HepG2 (cell line): ENCODE data around the gene KCTD16. TPM values are rescaled to one million over a fixed set of nuclear protein-coding genes. Genes with fewer than 3 reads are reported as not detected.

Experiments
- ELF1 ChIP-seq: sonication (generic); formaldehyde crosslinking; IDR thresholded peaks from 2 replicates; pipeline ENCODE4 v1.4.0; 2020; ENCODE audit warnings: missing genetic modification reagents
- GABPB1 ChIP-seq: IDR thresholded peaks from 2 replicates; pipeline ENCODE4 v1.6.1; 2016; ENCODE audit warnings: mild to moderate bottlenecking, missing genetic modification reagents, moderate library complexity, missing compliant biosample characterization
- JARID2 ChIP-seq: sonication (generic); formaldehyde crosslinking; IDR thresholded peaks from 2 replicates; pipeline ENCODE4 v1.8.1; 2023; ENCODE audit warnings: missing genetic modification reagents, inconsistent platforms; ENCODE audit not compliant: insufficient replicate concordance
- MED13 ChIP-seq: sonication (generic); formaldehyde crosslinking; IDR thresholded peaks from 2 replicates; pipeline ENCODE4 v1.5.0; 2020; ENCODE audit warnings: missing genetic modification reagents
- PHF8 ChIP-seq: sonication (generic); formaldehyde crosslinking; IDR thresholded peaks from 2 replicates; pipeline ENCODE4 v1.5.0; 2020; ENCODE audit warnings: missing genetic modification reagents
- PPARG ChIP-seq: conservative IDR thresholded peaks from 2 replicates; pipeline ENCODE4 v1.6.1; 2016; ENCODE audit warnings: missing biosample characterization, missing genetic modification reagents
- ZNF772 ChIP-seq: sonication (generic); formaldehyde crosslinking; IDR thresholded peaks from 2 replicates; pipeline ENCODE4 v1.5.0; 2020; ENCODE audit warnings: mild to moderate bottlenecking, missing genetic modification reagents
- polyA plus RNA-seq, 8 experiments: library from polyadenylated mRNA; depleted of rRNA in 3 of 8; stranded (reverse) in 7 of 8; unstranded in 1 of 8; fragments of >200 nt; fragmentation: Illumina TruSeq in 4 of 8; extraction: Trizol in 4 of 8; gene quantifications; 2 replicates each; pipeline versions ENCODE4 v1.2.1 to v1.2.3, GENCODE V29; 2011 to 2016; ENCODE audit warnings: low read depth in 4 of 8, missing spikeins in 1 of 8, mixed read lengths in 1 of 8; ENCODE audit not compliant: insufficient read depth in 1 of 8
- total RNA-seq, 5 experiments: library from RNA; depleted of rRNA; stranded (reverse); fragments of >200 nt; fragmentation: Illumina TruSeq; extraction: Trizol; gene quantifications; 2 replicates each; pipeline ENCODE4 v1.2.3, GENCODE V29; 2016; ENCODE audit warnings: low read depth in 1 of 5
- TF ChIP-seq, protein P1 (sequence below): sonication (generic); formaldehyde crosslinking; IDR thresholded peaks from 2 replicates; pipeline ENCODE4 v1.5.0; 2020; ENCODE audit warnings: mild to moderate bottlenecking, missing genetic modification reagents, borderline replicate concordance
- TF ChIP-seq, protein P2 (sequence below): sonication (generic); formaldehyde crosslinking; IDR thresholded peaks from 2 replicates; pipeline ENCODE4 v1.4.0; 2020; ENCODE audit warnings: mild to moderate bottlenecking, missing genetic modification reagents
- TF ChIP-seq, protein P3 (sequence below): sonication (generic); formaldehyde crosslinking; IDR thresholded peaks from 2 replicates; pipeline ENCODE4 v1.5.0; 2020; ENCODE audit warnings: mild to moderate bottlenecking, low read depth, missing genetic modification reagents, borderline replicate concordance
- TF ChIP-seq, protein P4 (sequence below): sonication (generic); formaldehyde crosslinking; IDR thresholded peaks from 2 replicates; pipeline ENCODE4 v1.4.0; 2020; ENCODE audit warnings: missing genetic modification reagents
- TF ChIP-seq, protein P5 (sequence below): sonication (generic); formaldehyde crosslinking; IDR thresholded peaks from 2 replicates; pipeline ENCODE4 v1.8.0; 2022; ENCODE audit warnings: missing genetic modification reagents, mild to moderate bottlenecking, inconsistent platforms, borderline replicate concordance
- TF ChIP-seq, protein P6 (sequence below): sonication (generic); formaldehyde crosslinking; IDR thresholded peaks from 2 replicates; pipeline ENCODE4 v1.8.1; 2023; ENCODE audit warnings: missing genetic modification reagents, inconsistent platforms, borderline replicate concordance
- TF ChIP-seq, protein P7 (sequence below): IDR thresholded peaks from 2 replicates; pipeline ENCODE4 v1.6.1; 2016; ENCODE audit warnings: mild to moderate bottlenecking
- TF ChIP-seq, protein P8 (sequence below): sonication (generic); formaldehyde crosslinking; IDR thresholded peaks from 2 replicates; pipeline ENCODE4 v1.8.1; 2023; ENCODE audit warnings: mild to moderate bottlenecking, inconsistent platforms, moderate library complexity, missing genetic modification reagents, borderline replicate concordance

The KCTD16 gene
- total and polyA plus RNA-seq, 2 of the 13 experiments (the other 11 are each of a cell fraction or from before 2014, with no cell fraction given) = 0.02 to 0.09 TPM

DNA sequence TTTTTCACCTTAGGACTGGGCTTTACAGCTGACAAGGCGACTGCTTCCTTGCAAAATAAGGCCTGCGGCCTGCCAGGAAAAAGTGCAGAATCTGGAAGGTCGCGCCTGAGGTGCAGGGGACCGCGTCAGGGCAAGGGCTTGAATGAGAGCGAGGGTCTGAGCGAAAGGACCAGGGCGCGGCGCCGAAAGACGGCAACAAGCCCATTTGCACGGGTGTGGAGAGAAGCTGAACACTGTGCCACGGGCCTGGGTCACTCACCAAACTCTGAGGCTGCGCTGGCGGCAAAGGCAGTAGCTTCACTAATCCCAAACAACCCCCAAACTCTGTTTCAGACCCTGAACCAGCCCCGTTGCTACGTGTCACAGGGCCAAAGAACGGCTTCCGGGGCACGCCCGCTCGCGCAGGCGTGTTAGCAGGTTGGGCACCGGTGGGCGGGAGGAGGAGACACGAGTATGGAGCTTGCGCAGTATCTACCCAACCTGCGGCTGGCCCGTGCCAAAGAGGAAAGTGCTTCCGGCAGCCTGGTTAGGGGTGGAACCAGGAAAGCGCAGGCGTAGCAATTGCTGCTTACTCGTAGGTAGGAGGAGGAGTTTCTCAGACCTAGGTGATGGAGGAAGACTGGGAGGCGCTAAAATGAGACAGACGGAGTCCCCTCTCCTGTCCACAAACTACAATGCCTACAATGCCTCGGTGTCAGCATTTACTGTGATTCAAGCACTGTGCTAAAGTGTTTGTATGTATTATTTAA is at the start of gene KCTD16, which contains the start of gene YIPF5 (continued):
- TF ChIP-seq, protein P1, sequence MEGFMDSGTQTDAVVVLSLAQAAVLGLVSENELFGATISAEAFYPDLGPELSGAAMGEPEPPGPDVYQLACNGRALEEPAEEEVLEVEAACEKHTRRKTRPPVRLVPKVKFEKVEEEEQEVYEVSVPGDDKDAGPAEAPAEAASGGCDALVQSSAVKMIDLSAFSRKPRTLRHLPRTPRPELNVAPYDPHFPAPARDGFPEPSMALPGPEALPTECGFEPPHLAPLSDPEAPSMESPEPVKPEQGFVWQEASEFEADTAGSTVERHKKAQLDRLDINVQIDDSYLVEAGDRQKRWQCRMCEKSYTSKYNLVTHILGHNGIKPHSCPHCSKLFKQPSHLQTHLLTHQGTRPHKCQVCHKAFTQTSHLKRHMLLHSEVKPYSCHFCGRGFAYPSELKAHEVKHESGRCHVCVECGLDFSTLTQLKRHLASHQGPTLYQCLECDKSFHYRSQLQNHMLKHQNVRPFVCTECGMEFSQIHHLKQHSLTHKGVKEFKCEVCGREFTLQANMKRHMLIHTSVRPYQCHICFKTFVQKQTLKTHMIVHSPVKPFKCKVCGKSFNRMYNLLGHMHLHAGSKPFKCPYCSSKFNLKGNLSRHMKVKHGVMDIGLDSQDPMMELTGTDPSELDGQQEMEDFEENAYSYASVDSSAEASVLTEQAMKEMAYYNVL (CRISPR knock-in tag) = 0 out of 2 replicates have a peak, but pooled peaks have one; percentile 8
- peak; percentile 93 for TF ChIP-seq PHF8
- TF ChIP-seq, protein P2, sequence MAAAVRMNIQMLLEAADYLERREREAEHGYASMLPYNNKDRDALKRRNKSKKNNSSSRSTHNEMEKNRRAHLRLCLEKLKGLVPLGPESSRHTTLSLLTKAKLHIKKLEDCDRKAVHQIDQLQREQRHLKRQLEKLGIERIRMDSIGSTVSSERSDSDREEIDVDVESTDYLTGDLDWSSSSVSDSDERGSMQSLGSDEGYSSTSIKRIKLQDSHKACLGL (CRISPR knock-in tag) = peak; percentile 41; the same call in 1 of the 2 replicates
- TF ChIP-seq ZNF772 (CRISPR knock-in tag) = peak; percentile 67
- no peak for TF ChIP-seq JARID2 (CRISPR knock-in tag)
- peak; percentile 100 for TF ChIP-seq GABPB1 (CRISPR knock-in tag)
- TF ChIP-seq, protein P3, sequence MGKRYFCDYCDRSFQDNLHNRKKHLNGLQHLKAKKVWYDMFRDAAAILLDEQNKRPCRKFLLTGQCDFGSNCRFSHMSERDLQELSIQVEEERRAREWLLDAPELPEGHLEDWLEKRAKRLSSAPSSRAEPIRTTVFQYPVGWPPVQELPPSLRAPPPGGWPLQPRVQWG = no peak
- TF ChIP-seq, protein P4, sequence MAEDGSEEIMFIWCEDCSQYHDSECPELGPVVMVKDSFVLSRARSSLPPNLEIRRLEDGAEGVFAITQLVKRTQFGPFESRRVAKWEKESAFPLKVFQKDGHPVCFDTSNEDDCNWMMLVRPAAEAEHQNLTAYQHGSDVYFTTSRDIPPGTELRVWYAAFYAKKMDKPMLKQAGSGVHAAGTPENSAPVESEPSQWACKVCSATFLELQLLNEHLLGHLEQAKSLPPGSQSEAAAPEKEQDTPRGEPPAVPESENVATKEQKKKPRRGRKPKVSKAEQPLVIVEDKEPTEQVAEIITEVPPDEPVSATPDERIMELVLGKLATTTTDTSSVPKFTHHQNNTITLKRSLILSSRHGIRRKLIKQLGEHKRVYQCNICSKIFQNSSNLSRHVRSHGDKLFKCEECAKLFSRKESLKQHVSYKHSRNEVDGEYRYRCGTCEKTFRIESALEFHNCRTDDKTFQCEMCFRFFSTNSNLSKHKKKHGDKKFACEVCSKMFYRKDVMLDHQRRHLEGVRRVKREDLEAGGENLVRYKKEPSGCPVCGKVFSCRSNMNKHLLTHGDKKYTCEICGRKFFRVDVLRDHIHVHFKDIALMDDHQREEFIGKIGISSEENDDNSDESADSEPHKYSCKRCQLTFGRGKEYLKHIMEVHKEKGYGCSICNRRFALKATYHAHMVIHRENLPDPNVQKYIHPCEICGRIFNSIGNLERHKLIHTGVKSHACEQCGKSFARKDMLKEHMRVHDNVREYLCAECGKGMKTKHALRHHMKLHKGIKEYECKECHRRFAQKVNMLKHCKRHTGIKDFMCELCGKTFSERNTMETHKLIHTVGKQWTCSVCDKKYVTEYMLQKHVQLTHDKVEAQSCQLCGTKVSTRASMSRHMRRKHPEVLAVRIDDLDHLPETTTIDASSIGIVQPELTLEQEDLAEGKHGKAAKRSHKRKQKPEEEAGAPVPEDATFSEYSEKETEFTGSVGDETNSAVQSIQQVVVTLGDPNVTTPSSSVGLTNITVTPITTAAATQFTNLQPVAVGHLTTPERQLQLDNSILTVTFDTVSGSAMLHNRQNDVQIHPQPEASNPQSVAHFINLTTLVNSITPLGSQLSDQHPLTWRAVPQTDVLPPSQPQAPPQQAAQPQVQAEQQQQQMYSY (CRISPR knock-in tag) = no peak
- TF ChIP-seq, protein P5, sequence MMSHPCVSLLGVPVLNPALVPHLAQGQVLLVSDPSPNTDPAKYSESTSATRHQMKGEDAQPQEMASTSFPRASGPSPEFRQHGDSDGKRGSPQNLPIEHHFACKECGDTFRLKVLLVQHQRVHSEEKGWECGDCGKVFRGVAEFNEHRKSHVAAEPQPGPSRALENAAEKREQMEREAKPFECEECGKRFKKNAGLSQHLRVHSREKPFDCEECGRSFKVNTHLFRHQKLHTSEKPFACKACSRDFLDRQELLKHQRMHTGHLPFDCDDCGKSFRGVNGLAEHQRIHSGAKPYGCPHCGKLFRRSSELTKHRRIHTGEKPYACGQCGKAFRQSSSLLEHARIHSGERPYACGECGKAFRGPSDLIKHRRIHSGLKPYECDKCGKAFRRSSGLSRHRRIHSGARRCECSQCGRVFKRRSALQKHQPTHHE = peak; percentile 66; the same call in 1 of the 2 replicates
- TF ChIP-seq ELF1 (CRISPR knock-in tag) = peak; percentile 85
- TF ChIP-seq, protein P6, sequence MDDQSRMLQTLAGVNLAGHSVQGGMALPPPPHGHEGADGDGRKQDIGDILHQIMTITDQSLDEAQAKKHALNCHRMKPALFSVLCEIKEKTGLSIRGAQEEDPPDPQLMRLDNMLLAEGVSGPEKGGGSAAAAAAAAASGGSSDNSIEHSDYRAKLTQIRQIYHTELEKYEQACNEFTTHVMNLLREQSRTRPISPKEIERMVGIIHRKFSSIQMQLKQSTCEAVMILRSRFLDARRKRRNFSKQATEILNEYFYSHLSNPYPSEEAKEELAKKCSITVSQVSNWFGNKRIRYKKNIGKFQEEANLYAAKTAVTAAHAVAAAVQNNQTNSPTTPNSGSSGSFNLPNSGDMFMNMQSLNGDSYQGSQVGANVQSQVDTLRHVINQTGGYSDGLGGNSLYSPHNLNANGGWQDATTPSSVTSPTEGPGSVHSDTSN (CRISPR knock-in tag) = no peak
- TF ChIP-seq, protein P7, sequence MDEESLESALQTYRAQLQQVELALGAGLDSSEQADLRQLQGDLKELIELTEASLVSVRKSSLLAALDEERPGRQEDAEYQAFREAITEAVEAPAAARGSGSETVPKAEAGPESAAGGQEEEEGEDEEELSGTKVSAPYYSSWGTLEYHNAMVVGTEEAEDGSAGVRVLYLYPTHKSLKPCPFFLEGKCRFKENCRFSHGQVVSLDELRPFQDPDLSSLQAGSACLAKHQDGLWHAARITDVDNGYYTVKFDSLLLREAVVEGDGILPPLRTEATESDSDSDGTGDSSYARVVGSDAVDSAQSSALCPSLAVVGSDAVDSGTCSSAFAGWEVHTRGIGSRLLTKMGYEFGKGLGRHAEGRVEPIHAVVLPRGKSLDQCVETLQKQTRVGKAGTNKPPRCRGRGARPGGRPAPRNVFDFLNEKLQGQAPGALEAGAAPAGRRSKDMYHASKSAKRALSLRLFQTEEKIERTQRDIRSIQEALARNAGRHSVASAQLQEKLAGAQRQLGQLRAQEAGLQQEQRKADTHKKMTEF (CRISPR knock-in tag) = peak; percentile 82; the same call in 1 of the 2 replicates
- TF ChIP-seq PPARG (CRISPR knock-in tag) = peak; percentile 20; the same call in 1 of the 2 replicates
- TF ChIP-seq, protein P8, sequence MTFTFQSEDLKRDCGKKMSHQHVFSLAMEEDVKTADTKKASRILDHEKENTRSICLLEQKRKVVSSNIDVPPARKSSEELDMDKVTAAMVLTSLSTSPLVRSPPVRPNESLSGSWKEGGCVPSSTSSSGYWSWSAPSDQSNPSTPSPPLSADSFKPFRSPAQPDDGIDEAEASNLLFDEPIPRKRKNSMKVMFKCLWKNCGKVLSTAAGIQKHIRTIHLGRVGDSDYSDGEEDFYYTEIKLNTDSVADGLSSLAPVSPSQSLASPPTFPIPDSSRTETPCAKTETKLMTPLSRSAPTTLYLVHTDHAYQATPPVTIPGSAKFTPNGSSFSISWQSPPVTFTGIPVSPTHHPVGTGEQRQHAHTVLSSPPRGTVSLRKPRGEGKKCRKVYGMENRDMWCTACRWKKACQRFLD (CRISPR knock-in tag) = peak; percentile 80; the same call in 1 of the 2 replicates
- no peak; the same call in 1 of the 2 replicates for TF ChIP-seq MED13 (CRISPR knock-in tag)
